ENCODE results near the gene IRS2.
"Not testable (repeated sequence)": the region's sequence is repeated elsewhere in the genome, so short reads cannot be mapped to it uniquely, and the experiment has no call there.

IRS2 gene

DNA sequence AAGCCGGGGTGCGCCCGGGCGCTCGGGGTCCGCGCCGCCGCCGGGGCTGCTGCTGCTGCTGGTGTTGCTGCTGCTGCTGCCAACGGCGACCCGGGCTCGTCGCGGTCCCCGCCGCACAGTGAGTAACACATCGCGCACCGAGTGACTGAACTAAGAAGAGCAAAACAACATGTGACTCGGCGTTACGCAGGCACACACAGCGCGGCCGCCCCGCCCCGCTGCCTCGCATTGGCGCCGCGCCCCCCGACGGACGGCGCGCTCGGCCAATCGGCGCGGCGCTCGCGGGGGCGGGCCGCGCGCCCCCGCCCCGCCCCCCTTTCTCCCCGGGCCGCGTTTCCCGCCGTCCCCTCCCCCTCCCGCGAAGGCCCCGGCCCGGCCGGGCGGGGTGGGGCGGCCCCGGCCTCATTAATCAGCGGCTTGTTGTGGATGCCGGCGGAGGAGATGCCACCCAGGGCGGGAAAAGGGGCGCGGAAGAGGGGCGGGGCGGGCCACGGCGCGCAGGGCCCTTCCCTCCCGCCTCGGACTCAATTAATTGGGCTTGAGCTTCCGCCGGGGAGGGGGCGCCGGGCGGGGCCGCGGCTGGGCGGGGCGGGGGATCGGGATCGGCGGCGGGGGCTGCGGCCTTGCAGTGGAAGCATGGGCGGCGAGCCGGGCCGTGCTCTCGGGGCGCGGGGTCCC is at the start of gene IRS2:
Gene IRS2 (minus strand): TSS at position 127 of the 678 bp plus-strand sequence. CDS start 530 bp downstream, outside the sequence.
- DNase-seq (ENCODE audit: low read depth), result peak; percentile 87

DNA sequence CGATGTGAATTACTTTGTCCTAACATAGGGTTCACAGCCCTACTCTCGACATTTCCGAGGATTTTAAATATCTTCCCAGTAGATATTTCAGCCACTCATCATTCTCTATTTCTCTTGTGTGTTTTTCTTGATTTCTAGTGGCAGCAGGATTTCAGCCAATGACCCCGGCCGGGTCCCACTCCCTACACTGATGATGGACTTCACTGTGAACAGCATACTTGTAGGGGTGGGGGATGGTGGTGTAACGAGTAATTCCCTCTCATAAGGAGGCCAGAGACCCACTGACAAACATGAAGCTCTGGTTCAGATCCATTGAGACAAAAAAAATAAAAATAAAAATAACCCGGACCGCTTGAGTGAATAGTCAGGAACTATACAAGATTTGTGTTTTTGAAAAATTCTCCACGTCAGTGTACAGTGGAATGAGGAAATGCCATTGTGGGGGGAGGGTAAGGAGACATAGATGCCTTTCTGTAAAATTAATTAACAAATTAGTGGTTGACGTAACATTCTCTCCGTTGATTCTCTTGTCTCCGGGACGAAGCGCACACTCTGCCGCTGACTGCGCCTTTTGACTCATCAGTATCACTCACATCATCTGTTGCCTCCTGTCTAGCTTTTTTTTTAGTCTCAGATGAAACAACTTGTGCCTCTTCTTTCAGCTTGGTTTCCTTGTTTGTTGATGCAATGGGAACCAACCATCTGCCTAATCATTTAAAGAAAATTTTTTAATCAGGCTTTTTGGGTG is 48.8 kb upstream of the IRS2 start:
- no peak for DNase-seq (ENCODE audit: low read depth)

GRCh38 chr13:109833940-109834339 is 47.6 kb upstream of the IRS2 start:
- DNase-seq (ENCODE audit: low read depth), result no peak

- DNase-seq (ENCODE audit: low read depth), result no peak
These were observed 46.7 kb upstream of the IRS2 start for GRCh38 chr13:109833071-109833470.

GRCh38 chr13:109828591-109829316 is 42.4 kb upstream of the IRS2 start:
- not testable (repeated sequence) for DNase-seq (ENCODE audit: low read depth)

GRCh38 chr13:109823201-109823600 is 36.8 kb upstream of the IRS2 start:
- not testable (repeated sequence) for DNase-seq (ENCODE audit: low read depth)

DNA sequence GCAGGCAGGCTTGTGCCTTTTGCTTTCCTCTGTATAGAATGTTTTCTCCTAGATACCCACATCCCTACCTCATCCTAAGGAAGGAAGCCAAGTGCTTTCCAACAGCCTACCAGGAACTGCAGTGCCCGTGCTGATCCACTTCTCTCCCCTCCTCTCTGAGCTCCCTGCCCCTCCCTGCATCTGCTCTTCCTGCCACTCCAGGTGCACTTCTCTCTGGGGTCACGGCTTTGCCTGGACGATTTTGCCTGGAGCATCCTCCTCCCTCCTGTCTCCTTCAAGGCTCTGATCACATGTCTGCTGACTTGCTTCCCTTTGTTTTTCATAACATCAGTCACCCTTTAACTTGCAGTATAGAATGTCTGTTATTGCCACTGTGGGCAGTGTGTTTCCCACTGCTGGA is 34.7 kb upstream of the IRS2 start:
- no peak for DNase-seq (ENCODE audit: low read depth)

DNA sequence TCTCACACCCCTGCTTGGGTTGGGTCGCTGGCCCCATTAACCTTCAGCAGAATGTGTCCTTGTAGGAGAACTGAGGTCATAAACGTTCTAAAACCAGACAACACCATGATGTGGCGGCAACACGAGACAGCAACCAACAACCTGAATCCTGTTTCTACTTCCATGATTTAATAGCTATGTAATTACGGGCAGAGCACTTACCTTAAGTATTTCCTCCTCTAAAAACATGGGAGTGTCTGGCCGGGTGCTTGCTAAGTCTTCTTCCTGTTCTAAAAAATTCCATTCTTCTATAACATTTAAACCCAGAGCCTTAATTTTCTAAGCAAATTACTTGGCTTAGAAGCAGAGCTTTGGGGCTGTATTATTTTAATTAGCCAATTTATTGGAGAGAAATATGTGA is 33.5 kb upstream of the IRS2 start:
- DNase-seq (ENCODE audit: low read depth), result no peak

DNA sequence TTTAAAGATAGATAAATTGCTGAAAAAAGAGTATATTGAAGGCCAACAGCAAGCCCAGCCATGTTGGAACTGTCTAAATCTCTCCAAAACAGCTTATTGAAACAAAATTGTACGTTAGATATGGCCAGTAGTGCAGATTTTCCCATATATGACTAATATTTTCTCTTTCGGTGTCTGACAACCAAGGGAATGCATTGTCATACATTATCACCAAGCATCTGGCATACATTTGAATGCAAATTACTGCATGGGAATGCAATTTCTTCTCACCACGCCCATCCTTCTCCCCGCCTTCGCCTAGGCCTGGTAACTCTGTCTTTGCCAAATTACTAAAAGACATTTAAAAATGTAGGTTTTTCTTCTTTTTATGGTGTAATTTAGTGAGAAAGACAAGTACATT is 32.5 kb upstream of the IRS2 start:
- DNase-seq (ENCODE audit: low read depth), result no peak

GRCh38 chr13:109817591-109818535 is 31.5 kb upstream of the IRS2 start:
- DNase-seq (ENCODE audit: low read depth), result no peak

- no peak for DNase-seq (ENCODE audit: low read depth)
These were observed 30.4 kb upstream of the IRS2 start for GRCh38 chr13:109816808-109817203.

DNA sequence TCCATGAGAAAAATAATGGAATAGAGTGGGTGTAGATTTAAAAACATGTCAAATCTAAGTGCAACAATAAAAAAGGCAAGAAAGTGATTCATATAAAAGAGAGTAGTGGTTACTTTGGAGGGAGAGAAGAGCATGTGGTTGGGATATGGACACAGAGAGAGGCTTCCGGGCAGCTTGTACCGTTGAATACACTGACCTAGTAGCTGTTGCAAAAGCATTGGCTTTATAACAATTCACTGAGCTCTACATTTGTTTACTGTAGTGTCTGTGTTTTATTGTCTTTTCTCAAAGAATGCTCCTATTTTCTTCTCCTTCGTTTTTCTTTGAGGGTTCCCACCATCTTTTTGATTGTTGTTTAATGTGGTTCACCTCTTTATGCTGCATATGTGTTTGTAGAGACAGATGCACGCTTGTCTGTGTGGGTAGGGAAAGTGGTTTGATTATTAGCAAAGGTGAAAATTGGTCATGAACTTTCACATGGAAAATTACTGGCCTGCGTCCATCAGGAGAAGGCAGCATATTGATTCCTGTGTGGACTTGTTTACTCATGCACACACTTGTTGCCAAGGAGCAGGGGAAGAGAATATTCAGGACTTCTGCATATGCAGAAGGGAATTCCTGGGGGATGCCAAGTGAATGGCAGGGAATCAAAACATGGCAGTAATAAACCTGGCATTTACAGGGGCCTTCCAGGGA is 29.9 kb upstream of the IRS2 start:
- DNase-seq (ENCODE audit: low read depth), result no peak

GRCh38 chr13:109815651-109816050 is 29.3 kb upstream of the IRS2 start:
- DNase-seq (ENCODE audit: low read depth), result no peak

DNA sequence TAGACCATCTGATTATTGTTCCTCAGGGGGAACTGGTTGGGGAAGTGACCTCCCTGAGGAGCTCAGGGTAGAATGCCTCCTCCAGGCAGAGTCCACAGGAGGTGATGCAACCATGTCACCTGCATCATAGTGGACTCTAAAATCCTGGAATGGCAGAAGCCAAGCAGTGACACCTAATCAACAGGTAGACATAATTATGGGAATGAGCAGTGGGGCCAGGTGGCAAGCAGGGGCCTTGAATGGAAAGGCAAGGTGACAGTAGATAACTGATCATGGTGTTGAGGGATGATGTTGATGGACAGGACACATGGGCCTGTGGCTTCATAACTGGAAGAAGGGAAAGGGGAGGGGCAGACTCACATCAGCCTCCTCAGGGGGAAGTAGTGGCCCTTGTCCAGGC is 27.3 kb upstream of the IRS2 start:
- DNase-seq (ENCODE audit: low read depth), result no peak

DNA sequence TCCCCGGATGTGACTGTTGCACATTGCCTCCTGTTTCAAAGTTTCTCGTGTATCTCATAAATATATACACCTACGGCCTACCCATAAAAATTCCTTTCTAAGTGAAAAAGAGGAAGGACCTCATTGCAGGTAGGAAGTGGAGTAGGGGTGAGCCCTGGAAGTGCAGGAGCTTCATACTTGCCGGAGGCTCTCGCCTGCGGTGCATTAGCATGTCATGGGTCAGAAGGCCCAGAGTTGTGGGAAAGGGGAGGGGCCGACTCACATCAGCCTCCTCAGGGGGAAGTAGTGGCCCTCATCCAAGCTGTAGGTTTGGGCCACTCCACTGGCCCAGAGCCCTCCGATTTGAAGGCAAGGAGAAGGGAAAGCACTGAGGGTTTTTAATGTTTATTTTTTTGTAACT is 26.0 kb upstream of the IRS2 start:
- no peak for DNase-seq (ENCODE audit: low read depth)

GRCh38 chr13:109810761-109811510 is 24.6 kb upstream of the IRS2 start:
- no peak for DNase-seq (ENCODE audit: low read depth)

DNA sequence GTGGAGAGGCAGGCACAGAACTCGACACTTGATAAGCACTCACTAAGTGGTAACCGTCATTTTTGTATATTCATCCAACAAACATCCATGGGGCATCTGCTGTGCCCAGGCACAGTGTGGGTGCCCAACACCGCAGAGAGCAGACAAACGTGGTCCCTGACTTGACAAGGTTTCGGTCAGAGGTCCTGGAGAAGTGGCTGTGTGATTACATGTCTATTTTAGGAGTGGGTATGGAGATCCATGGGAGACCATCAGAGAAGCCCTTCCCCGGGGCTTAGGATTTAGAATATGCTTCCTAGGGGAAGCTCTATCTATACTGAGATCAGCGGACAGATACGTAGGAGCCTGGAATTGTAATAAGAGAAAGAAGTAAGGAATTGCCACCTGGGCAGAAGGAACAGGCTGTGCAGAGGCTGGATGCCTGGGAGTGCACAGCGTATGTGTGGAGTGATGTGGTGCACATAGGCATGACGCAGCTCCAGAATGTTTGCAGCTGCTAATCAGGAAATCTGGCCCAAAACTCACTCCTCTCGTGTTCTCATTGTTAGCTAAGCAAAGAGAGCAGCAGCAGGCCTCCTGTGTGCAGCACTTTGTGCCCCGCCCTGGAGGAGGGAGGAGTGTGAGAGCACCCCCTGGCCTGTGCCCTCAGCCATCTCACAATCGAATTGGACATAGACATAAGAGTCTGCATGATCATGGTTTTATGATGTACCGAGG is 23.0 kb upstream of the IRS2 start:
- DNase-seq (ENCODE audit: low read depth), result no peak

DNA sequence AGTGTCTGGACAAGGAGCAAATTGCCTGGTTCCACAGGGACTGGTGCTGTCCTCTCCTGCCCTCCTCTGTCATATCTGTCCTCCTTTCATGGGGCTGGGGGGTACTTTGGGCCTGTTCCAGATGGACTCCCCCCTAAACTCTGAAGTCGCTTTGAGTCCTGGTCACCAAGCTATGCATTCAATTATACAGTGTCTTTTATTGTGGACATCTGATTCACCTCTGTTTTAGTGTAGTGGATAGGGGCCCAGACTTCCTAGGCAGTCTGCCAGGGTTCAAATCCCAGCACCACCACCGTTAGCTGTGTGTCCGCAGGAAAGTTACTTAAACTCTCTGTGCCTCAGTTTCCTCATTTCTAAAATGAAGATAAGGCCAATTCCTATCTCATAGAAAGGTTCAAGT is 21.0 kb upstream of the IRS2 start:
- no peak for DNase-seq (ENCODE audit: low read depth)

DNA sequence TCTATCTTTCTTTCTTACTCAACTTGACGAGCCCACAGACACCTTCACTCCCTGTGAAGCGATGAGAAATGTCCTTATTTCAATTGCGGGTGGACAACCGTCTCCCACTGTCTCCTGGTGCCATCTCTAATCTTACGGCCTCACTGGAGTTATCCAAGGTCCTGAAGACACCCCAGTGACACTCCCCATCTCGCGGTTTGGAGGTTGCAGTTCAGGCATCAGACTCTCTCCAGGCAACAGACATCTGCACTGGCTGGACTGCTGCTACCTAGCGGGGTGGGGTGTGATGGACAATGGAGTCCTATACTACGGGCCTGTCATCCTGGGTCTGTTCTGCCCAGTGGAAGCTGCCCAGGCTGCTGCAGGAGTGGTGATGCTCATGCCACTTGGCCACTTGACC is 18.3 kb upstream of the IRS2 start:
- no peak for DNase-seq (ENCODE audit: low read depth)

DNA sequence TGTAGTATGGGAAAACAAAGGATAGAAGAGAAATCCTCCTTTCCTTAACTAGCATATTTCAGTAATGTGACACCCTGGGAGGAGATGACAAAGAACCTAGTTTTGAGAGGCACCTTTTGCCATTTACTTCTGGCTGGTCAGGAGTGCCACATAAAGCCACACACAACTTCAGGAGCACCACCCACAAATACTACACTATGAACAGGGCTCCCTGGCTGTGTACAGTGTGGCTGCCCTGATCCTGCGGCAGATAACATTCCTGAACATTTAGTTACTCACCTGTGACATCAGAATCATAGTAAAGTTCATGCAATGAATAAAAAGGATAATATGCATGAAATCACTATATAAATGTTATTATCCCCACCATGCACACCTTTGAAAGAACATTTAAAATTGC is 17.4 kb upstream of the IRS2 start:
- no peak for DNase-seq (ENCODE audit: low read depth)
